ENCODE data around the gene PKHD1.

PKHD1 gene

DNA sequence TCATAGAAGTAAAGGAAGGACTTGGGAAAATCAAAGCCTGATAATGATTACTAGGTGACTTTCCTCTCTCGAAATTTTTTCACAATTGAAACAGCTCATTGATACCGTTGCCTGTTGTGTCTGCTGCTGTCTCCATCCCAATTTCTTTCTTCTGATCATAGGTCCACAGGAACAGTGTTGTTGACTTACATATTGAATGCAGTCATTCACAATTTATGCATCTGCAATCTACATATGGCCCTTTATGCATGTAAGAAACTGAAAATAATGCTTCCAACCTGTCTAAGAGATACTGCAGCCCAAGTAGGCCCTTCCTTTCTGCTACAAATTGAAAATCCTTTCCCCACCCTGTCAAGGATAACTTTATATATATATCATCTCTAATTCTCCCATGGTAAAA lies 381.3 kb downstream of the PKHD1 start:
- H3K27ac ChIP-seq: no peak overlapping the region
- no peak overlapping the region for H3K4me3 ChIP-seq
- TF ChIP-seq, protein P1, sequence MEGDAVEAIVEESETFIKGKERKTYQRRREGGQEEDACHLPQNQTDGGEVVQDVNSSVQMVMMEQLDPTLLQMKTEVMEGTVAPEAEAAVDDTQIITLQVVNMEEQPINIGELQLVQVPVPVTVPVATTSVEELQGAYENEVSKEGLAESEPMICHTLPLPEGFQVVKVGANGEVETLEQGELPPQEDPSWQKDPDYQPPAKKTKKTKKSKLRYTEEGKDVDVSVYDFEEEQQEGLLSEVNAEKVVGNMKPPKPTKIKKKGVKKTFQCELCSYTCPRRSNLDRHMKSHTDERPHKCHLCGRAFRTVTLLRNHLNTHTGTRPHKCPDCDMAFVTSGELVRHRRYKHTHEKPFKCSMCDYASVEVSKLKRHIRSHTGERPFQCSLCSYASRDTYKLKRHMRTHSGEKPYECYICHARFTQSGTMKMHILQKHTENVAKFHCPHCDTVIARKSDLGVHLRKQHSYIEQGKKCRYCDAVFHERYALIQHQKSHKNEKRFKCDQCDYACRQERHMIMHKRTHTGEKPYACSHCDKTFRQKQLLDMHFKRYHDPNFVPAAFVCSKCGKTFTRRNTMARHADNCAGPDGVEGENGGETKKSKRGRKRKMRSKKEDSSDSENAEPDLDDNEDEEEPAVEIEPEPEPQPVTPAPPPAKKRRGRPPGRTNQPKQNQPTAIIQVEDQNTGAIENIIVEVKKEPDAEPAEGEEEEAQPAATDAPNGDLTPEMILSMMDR (IDR thresholded peaks at IDR 0.05): no peak
- DNase-seq (ENCODE audit: low spot score): no peak

DNA sequence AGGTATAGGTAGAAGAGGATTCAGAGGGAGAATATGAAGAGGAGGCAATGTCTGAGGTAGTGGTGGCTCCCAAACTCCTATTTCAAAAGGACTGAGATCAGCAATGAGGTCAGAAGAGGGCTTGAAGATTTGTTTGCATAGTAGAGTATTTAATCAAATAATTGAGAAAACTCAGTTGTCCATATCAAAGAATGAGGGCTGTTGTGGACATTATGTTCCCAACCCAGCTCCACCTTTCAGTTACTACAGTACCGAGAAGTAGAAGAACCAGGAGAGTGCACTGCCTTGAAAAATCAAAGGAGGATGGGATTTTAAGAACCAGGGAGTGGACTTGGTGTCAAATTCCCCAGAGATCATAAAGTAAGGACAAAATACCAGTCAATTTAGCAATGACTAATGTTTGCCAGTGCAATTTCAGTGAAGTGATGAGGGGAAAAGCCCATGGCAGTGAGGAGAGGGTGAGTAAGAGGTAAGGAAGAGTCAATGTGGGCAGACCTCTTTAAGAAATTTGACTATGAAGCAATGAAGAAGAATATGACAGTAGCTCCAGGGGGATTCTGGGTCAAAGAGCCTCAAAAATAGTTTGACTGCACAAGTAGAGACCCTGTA lies 382.4 kb downstream of the PKHD1 start:
- no peak for DNase-seq (ENCODE audit: low spot score)
- TF ChIP-seq, protein P1 (IDR thresholded peaks at IDR 0.05): no peak
- Histone ChIP-seq H3K27ac (no peak overlapping the region), H3K4me3 (no peak overlapping the region)

DNA sequence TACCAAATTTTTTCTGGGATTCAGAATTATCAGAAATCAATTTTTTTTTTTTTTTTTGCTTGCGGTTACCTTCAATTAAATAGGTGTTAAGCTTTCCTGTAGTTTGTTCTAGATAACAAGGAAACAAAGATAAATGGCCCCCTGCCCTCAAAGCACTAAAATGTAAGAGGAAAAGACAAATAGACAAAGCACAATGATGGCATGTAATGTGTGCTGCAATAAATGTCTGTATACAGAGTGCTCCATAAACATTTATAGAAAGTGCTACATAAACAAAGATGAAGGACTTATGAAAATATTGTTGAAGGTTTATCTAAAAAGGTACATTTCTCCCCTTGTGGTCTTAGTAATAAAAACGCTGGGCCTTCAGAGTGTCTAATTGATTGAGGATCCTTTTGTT lies 384.6 kb downstream of the PKHD1 start:
- Histone ChIP-seq H3K4me3 (no peak overlapping the region), H3K27ac (no peak overlapping the region)
- no peak for DNase-seq (ENCODE audit: low spot score)
- TF ChIP-seq, protein P1 (IDR thresholded peaks at IDR 0.05): no peak

DNA sequence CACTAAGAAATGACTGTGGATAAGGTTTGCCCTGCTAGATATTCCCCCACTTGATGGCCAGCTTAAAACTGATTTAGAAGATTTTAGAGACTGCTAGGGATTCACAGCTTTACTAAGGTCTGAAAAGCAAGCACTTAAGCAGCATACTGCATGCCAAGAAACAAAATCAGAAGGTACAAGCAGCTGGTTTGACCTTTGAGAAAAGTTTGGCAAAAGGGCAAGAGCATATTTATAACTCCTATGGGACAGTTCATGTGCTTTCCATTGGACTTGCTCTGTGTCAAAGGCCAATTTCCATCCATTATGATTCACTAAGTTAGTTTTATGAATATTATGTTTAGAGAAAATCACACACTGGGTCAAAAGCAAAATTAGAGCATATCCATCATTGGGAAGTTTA lies 402.8 kb downstream of the PKHD1 start:
- DNase-seq (ENCODE audit: low spot score): no peak
- Histone ChIP-seq H3K27ac (no peak overlapping the region), H3K4me3 (no peak overlapping the region)
- TF ChIP-seq, protein P1 (IDR thresholded peaks at IDR 0.05): no peak

DNA sequence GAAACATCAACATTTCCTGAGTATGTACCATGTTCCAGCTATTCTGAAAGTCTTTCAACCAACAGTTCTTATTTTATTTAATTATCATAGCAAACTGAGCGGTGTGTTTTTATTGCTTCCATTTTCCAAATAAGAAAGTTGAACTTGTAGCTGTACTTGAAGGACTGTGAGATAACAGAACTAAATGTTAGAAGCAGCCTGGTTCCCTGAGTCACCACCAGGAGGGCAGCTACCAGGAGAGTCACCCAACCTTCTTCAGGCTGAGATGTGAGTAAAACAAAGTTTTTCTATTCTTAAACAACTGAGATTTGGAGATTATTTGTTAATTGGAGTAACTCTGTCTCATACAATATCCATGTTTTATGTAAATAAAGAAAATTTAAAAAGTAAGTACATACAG lies 403.4 kb downstream of the PKHD1 start:
- H3K27ac ChIP-seq: no peak overlapping the region
- no peak for DNase-seq (ENCODE audit: low spot score)
- TF ChIP-seq, protein P1 (IDR thresholded peaks at IDR 0.05): no peak
- H3K4me3 ChIP-seq: no peak overlapping the region

DNA sequence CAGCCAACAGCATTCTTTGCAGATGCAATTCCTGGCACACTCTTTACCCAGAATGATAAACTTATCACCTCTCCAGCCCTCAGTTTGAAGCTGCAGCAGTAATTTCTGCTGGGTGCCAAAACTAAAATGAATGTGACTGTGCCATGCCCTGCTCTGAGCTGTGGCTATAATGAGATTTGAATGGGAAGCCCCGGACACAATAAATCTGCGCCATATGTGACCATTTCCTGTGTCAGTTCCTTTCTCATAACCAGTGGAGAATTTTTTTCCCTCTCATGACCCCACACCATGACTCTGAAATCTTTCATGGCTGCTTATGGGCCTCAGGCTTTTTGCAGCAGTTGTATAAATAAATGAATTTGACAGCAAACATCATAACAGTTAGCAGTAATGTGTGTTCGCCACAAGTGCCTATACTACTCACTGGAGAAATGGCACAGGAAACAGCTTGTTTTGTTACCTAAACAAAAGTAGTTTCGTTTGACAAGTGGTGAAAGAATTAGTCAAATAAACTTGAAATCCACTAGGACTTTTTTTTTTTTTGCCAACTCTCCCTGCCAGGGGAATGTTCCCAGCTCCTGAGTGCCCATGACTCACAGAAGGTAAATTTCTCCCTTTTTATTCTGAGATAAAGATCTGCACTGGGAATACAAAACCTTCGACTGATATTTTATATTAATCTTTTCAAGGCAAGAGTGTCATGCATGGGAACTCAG lies 408.4 kb downstream of the PKHD1 start:
- H3K27ac ChIP-seq: no peak overlapping the region
- TF ChIP-seq, protein P1 (IDR thresholded peaks at IDR 0.05): no peak
- H3K4me3 ChIP-seq: no peak overlapping the region
- DNase-seq (ENCODE audit: low spot score): no peak

DNA sequence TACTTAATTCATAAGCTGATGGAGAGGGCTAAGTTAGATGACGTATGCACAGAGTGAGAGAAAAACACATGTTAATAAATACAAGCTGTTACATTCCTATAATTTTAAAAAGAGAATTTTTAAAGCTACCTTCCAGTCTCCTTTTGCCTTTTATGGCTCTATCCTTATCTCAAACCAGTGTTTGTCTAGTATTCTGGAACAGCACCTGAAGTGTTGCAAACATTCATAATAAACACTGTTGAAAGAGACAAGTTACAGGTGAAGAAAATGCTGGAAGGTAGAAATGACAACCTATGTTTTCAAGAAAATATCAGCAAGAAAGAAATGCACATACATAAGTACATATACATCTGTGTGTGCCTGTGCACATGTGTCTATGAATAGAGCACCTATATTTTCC lies 409.1 kb downstream of the PKHD1 start:
- no peak overlapping the region for H3K27ac ChIP-seq
- TF ChIP-seq, protein P1 (IDR thresholded peaks at IDR 0.05): no peak
- no peak overlapping the region for H3K4me3 ChIP-seq
- DNase-seq (ENCODE audit: low spot score): no peak
